Body of pancreas (tissue), 4 donors: ENCODE data around the gene TAAR8.

ENCODE experiments used
- POLR2A ChIP-seq, 3 donors: fragments of 450-650 bp; IDR thresholded peaks; one replicate each; pipeline ENCODE4 v1.6.1; 2016; ENCODE audit warnings: antibody characterized with exemption in 3 of 3, mild to moderate bottlenecking in 2 of 3
- TF ChIP-seq, protein P1 (sequence below), 7 experiments: fragments of 450-650 bp in 4 of 7; fragments of 200-600 bp in 3 of 7; sonication (generic) in 3 of 7; IDR thresholded peaks; one replicate each; pipeline ENCODE4 v1.5.1; 2016 to 2019; ENCODE audit warnings: antibody characterized with exemption in 7 of 7

DNA sequence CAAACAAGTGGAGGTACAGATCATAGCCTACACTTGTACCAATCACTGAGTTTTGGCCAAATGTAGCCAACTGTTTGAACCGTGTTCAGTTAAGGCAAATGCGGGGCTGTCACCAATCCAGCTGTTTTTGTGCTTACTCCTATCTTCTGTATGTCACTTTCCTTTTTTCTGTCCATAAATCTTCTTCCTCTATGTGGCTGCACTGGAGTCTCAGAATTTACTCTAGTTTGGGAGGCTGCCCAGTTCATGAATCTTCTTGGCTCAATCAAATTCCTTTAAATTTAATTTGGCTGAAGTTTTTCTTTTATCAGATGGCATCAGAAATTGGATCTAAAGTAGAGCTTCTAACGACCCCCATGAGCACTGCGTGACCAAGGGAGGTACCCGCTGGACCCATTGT, 27.8 kb upstream of the TAAR8 start:
- TF ChIP-seq, protein P1, sequence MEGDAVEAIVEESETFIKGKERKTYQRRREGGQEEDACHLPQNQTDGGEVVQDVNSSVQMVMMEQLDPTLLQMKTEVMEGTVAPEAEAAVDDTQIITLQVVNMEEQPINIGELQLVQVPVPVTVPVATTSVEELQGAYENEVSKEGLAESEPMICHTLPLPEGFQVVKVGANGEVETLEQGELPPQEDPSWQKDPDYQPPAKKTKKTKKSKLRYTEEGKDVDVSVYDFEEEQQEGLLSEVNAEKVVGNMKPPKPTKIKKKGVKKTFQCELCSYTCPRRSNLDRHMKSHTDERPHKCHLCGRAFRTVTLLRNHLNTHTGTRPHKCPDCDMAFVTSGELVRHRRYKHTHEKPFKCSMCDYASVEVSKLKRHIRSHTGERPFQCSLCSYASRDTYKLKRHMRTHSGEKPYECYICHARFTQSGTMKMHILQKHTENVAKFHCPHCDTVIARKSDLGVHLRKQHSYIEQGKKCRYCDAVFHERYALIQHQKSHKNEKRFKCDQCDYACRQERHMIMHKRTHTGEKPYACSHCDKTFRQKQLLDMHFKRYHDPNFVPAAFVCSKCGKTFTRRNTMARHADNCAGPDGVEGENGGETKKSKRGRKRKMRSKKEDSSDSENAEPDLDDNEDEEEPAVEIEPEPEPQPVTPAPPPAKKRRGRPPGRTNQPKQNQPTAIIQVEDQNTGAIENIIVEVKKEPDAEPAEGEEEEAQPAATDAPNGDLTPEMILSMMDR (IDR thresholded peaks at IDR 0.05), result no peak
- TF ChIP-seq POLR2A (IDR thresholded peaks at IDR 0.05), result no peak
